GM10248 (cell line): ENCODE data around the gene TTC7B.

ENCODE experiments used
- CTCF ChIA-PET: fragments of 300-600 bp; sonication (Branson Sonifier 250); formaldehyde crosslinking; extraction: SDS; loops from one replicate; lab custom pipeline; 2021; ENCODE audit warnings: antibody characterized with exemption; lab: Yijun Ruan, JAX
- POLR2A ChIA-PET: fragments of 350-650 bp; sonication (Branson Sonifier 250); formaldehyde crosslinking; extraction: SDS; loops from one replicate; lab custom pipeline; 2020; ENCODE audit warnings: antibody characterized with exemption; lab: Yijun Ruan, JAX
- DNase-seq: peaks from one replicate; pipeline ENCODE4 v3.0.0; 2012; ENCODE audit errors: extremely low spot score
- CTCF ChIP-seq: IDR thresholded peaks from 2 replicates; pipeline ENCODE4 v1.5.1; 2012; ENCODE audit warnings: mild to moderate bottlenecking, low read depth; ENCODE audit errors: extremely low read depth, missing control alignments, control extremely low read depth

TTC7B gene

GRCh38 chr14:90487462-90487861 lies 328.8 kb downstream of the TTC7B start:
- POLR2A ChIA-PET = interaction anchor here (0.6 kb wide), 1 partner anchor 543 kb away, joined by 6 read pairs; no protein-coding TSS in a partner anchor
- CTCF ChIA-PET = no interaction called here

GRCh38 chr14:90487031-90487430 lies 329.2 kb downstream of the TTC7B start:
- no peak for TF ChIP-seq CTCF
- no peak for DNase-seq
- CTCF ChIA-PET = interaction anchor here (1.4 kb wide), 1 partner anchor 11 kb away, joined by 4 read pairs; no protein-coding TSS in a partner anchor
- POLR2A ChIA-PET = interaction anchor here (0.6 kb wide), 1 partner anchor 544 kb away, joined by 6 read pairs; no protein-coding TSS in a partner anchor

More at GRCh38 chr14:90487462-90487861, 328.8 kb downstream of the TTC7B start:
- no peak for TF ChIP-seq CTCF
- peak; percentile 4 for DNase-seq

GRCh38 chr14:90484291-90484690 lies 331.9 kb downstream of the TTC7B start:
- TF ChIP-seq CTCF = no peak
- DNase-seq = no peak
- CTCF ChIA-PET = interaction anchor here (0.8 kb wide), 1 partner anchor 11 kb away, joined by 3 read pairs; no protein-coding TSS in a partner anchor
- POLR2A ChIA-PET = no interaction called here

GRCh38 chr14:90483571-90483974 lies 332.7 kb downstream of the TTC7B start:
- CTCF ChIA-PET = no interaction called here
- POLR2A ChIA-PET = no interaction called here
- DNase-seq = peak; percentile 3
- no peak for TF ChIP-seq CTCF

- DNase-seq = peak; percentile 3
- no peak for TF ChIP-seq CTCF
- ChIA-PET CTCF (no interaction called here), POLR2A (no interaction called here)
These were observed 333.1 kb downstream of the TTC7B start for GRCh38 chr14:90483117-90483516.

GRCh38 chr14:90475298-90475697 lies 340.9 kb downstream of the TTC7B start:
- POLR2A ChIA-PET = no interaction called here
- no peak for TF ChIP-seq CTCF
- CTCF ChIA-PET = no interaction called here
- no peak for DNase-seq
